Stimulated activated CD8-positive, alpha-beta memory T cell treated with anti-CD3 and anti-CD28 coated beads, Interleukin-7, amount 100 ng/mL, for 4 hours (primary cell): ENCODE results near the gene YPEL1.
"Not testable (repeated sequence)": the region's sequence is repeated elsewhere in the genome, so short reads cannot be mapped to it uniquely, and the experiment has no call there.

ENCODE experiments used
- DNase-seq, 2 donors: peaks; one replicate each; pipeline ENCODE4 v3.0.0-alpha.2; 2020; ENCODE audit warnings: low read depth in 2 of 2

Gene YPEL1

GRCh38 chr22:21699643-21700042 is 36.0 kb downstream of the YPEL1 start:
- no peak for DNase-seq

- DNase-seq: no peak
These were observed 36.9 kb downstream of the YPEL1 start for GRCh38 chr22:21698430-21699329.

GRCh38 chr22:21697880-21698279 is 37.7 kb downstream of the YPEL1 start:
- no peak for DNase-seq

- DNase-seq: no peak
These were observed 38.4 kb downstream of the YPEL1 start for GRCh38 chr22:21697021-21697771.

- DNase-seq: no peak
These were observed 39.5 kb downstream of the YPEL1 start for GRCh38 chr22:21696115-21696514.

GRCh38 chr22:21695430-21696085 is 40.0 kb downstream of the YPEL1 start:
- DNase-seq: no peak

- no peak for DNase-seq
These were observed 40.7 kb downstream of the YPEL1 start for GRCh38 chr22:21694795-21695429.

GRCh38 chr22:21694394-21694793 is 41.2 kb downstream of the YPEL1 start:
- no peak for DNase-seq

GRCh38 chr22:21693999-21694341 is 41.6 kb downstream of the YPEL1 start:
- no peak for DNase-seq

- no peak for DNase-seq
These were observed 42.1 kb downstream of the YPEL1 start for GRCh38 chr22:21693333-21693998.

- not testable (repeated sequence) for DNase-seq
These were observed 42.7 kb downstream of the YPEL1 start for GRCh38 chr22:21692856-21693255.

GRCh38 chr22:21691816-21692215 is 43.8 kb downstream of the YPEL1 start:
- no peak for DNase-seq

GRCh38 chr22:21690401-21690801 is 45.2 kb downstream of the YPEL1 start:
- DNase-seq: no peak

GRCh38 chr22:21688706-21689381 is 46.8 kb downstream of the YPEL1 start:
- no peak for DNase-seq

GRCh38 chr22:21688341-21688705 is 47.3 kb downstream of the YPEL1 start:
- DNase-seq: no peak

- DNase-seq: no peak
These were observed 47.8 kb downstream of the YPEL1 start for GRCh38 chr22:21687685-21688259.

GRCh38 chr22:21686634-21687393 is 48.8 kb downstream of the YPEL1 start:
- DNase-seq: no peak

- DNase-seq: no peak
These were observed 49.4 kb downstream of the YPEL1 start for GRCh38 chr22:21686193-21686608.

- DNase-seq: no peak
These were observed 50.5 kb downstream of the YPEL1 start for GRCh38 chr22:21685164-21685513.
